Measurements from ENCODE around the gene SLX9.
A peak's percentile ranks its signal among the peaks of the same experiment; 100 is the strongest.

Gene SLX9

DNA sequence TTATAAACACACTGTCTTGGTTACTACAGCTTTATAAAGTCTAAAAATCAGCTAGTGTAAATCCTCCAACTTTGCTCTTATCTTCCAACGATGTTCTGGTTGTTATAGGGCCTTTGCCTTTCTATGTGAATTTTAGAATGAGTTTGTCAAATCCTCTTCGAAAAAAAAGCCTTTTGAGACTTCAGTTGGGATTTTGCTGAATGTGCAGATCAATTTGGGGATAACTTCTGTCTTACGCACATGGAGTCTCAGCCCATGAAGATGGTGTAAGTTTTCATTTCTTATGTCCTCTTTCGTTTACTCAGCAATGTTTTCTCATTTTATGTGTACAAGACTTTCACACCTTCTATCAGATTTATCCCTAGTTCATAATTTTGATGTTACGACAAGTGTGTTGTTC is 69.8 kb downstream of the SLX9 start:
- DNase-seq, result no peak

GRCh38 chr21:45010096-45010495 is 70.3 kb downstream of the SLX9 start:
- peak; percentile 65 for DNase-seq

DNA sequence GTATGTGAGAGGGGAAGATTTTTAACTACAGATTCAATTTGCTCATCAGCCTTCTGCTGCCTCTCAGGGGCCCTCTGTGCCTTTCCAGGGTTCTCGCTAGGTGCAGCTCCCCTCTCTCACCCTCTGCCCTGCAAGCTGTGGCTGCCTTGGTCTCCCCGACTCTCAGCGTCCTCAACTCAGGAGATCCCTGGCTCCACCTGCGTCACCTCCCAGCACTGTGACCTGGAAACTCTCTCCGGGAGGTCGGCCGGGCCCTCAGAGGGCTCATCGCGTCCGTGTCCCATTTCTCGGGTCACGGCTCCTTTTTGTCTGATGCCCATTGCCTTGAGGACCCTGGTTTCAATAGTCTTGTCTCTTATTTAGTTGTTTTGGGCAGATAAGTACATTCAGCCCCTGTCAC is 71.0 kb downstream of the SLX9 start:
- no peak for DNase-seq

- DNase-seq, result no peak
Observed at GRCh38 chr21:45011426-45011825, 71.6 kb downstream of the SLX9 start.

GRCh38 chr21:45011911-45012661 is 72.3 kb downstream of the SLX9 start:
- peak; percentile 96 for DNase-seq

DNA sequence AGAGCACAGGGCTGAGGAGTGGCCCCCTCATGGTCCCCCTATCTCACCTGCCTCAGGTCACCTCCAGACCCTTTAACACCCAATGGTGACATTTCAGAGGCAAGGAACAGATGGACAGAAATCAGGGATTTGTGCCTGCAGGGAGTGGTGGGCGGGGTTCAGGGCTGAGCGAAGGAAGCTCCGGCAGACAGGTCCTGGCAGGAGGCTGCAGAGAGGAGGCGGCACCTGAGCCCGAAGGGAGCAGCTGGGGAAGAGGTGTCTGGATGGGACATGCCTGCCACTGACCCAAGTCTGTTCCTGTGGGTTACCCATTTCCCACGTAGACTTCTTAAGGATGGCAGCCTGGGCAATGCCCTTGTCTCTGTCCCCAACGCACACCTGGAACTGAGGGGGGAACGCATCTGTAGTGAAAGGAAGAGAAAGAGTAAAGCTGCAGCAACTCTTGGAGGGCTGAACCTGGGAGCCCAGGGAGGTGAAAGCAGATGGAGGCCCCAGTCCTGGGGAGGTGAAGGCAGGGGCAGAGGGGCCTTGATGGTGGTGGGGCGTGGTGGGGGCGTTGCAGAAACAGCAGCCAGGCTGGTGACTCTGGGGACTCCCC is 72.9 kb downstream of the SLX9 start:
- peak; percentile 58 for DNase-seq

GRCh38 chr21:45013260-45013841 is 73.5 kb downstream of the SLX9 start:
- no peak for DNase-seq

DNA sequence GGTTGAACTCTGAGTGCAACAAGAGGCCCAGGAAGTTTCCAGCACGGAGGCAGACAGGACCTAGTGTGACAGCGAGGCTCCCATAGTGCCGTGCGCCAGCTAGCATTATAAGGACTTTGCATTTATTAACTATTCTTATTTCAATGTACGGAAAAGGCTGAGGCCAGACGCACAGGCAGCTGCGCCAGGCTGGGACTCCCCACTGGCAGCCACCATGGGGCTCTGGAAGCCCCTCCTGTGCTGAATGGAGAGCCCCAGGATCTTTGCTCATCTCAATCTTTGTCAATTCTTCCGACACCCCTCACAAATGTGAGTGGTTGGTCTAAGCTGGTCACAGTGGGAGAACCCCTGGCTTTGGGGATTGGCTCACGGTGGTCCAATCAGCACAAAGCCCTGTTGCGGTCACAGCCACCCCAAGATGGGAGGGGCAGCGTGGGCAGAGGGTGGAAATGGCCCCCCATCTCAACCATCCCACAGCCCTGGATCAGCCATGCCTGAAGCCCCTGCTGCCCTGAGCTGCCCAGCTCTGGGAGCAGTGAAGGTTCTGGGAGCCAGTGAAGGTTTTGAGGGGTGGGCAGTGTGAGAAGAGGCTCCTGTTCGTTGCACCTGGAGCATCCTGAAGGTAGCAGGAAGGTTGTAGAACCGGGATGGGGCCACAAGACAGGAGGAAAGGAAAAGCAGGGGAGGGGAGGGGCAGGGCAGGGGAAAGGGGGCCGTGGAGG is 75.1 kb downstream of the SLX9 start:
- DNase-seq, result no peak

GRCh38 chr21:45015469-45015860 is 75.6 kb downstream of the SLX9 start:
- DNase-seq, result no peak

- no peak for DNase-seq
Observed at GRCh38 chr21:45016031-45016405, 76.2 kb downstream of the SLX9 start.

DNA sequence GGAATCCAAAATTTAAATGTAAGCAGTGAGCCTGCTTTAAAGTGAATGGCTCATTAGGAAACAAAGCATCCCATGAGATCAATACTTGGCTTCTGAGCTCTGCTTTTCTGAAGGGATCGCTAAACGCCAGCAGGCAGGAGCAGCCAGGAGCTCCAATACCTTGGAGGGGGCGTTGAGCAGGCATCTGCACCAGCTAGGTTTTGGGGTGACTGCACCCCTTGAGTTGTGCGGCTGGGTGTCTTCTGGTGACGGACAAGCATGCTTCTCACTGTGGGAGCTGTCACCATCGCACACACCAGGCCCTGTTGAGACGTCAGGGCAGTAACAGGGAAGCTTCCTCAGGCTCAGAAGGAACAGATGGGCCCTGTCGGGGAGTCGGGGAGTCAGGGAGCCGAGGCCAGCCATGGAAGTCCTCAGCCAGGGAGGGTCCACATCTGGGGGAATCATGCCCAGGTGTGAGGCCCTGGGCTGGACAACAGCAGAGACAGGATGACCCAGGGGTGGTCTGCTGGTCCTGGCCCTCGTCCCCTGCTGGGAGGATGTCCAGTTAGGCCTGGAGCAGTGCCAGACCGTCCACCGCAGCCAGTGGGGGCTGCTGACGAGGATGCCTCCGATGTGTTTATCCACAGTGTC is 76.7 kb downstream of the SLX9 start:
- no peak for DNase-seq

GRCh38 chr21:45017039-45017960 is 77.5 kb downstream of the SLX9 start:
- no peak for DNase-seq

DNA sequence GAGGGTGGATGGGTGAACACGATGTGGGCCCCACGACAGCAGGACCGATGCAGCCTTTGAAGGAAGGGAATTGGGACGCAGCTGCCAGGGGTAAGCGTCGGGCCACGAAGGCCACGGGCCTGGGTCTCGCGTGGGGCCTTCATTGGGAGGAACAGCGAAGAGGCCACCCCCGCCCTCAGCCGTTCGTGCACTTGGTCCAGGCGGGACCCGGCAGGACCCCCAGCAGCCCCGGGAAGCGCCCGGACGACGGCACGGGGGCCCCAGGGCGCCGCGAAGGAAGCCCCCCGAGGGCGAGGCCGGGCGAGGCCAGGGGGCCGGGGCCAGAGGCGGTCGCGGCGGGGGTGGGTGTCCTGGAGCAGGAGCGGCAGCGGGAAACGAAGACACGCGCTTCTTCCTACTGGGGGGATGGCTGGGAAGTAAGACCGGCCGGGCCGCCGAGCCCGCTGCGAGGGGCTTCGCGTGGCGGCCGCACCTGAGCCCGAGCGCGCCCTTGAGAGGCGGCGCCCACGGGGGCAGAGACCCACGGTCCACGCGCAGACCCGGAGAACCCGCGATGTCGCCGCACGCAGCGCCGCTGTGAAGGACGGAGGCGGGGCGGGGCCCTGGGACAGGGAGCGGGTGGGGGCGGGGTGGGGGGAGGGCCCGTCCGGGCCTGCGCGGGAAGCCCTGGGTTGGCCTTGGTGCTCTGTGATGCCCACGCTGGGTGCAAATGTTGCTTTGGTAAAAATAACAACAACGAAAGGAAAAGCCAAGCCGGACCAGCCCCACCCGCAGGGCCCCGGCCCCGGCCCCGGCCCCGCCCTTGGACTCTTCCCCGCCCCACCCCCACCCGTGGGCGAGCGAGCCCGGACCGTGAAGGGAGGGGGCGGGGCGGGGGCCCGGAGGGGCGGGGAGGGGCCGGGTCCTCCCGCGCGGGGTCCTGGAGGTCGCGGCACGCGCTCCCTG is 78.6 kb downstream of the SLX9 start:
- DNase-seq, result no peak

DNA sequence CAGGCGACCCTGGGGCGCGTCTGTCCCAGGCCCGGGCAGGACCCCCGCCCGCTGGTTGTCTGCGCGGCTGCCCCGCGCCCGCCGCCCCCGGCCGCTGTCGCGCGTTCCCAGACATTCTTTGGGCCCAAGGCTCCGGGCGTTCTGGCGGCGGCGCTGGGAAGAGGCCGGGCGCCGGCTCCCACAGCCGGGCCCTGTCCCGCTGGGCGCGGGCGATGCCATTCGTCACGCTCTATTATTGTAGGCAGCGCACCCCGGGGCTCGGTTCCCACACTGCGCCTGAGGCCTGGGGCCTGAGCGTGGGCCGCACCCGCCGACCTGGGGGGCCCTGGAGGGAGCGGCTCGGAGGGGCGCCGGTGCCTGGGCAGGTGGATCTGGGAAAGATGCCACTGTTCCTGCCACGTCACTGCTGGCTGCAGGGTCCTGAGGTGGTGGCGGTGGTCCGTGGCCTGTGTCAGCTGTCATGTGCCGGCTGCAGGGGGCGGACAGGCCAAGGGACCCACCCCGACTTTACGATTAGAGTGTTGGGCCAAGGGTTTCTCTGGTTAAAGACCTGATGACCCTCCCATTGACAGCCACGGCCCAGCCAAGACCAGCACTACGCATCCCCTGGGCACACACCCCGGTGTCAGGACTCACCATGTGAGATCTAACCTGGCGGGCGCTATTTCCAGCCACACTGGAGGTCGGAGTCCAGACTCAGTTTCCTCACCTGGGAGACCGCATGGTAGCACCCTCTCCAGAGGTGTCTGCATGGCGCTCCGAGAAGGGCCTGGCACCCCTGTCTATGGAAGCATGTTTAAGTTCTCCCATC is 79.5 kb downstream of the SLX9 start:
- DNase-seq, result no peak

- DNase-seq, result no peak
Observed at GRCh38 chr21:45019887-45020537, 80.2 kb downstream of the SLX9 start.

GRCh38 chr21:45020629-45021427 is 81.0 kb downstream of the SLX9 start:
- DNase-seq, result no peak

DNA sequence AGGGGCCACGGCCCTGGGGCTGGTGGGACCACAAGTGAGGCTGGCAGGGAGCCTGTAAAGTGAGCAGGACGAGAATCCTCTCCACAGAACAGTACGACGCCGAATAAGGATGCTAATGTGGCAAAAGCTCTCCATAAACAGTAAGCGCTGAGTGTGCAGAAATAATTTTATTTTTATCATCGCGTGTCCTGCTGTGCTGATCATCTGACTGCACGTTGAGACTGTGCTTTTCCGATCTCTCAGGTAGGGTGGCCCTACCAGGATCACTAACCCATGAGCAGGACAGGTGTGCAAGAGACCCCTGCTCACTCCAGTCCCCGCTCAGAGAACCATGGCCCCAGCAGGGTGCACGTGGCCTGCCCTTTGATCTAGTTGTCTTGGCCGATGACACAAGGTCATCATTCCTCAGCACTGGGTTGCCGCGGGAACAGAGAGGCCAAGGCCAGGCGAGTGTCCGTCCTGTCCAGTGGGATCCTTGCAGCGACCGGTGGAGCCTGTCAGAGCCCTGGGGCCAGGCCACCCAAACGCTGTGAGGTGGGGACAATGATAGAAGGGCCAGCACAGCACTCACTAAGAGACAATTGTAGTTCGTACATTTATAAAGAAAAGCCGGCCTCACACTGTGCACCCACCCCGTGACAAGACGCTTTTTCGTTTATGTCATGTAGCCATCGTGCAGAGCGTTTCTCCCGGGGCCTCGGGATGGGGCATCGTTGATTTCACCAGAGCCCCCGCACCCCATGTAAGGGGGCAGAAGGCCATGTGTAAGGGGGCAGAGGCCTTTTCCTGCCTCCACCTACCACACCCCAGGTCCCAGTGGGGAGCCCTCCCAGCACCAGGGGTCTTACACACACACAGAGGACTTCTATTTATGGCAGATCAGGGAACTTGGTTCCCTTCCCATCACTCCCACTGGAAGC is 81.9 kb downstream of the SLX9 start:
- DNase-seq, result no peak

GRCh38 chr21:45022348-45022675 is 82.5 kb downstream of the SLX9 start:
- no peak for DNase-seq

Measured in NCI-H226 (cell line).